Measurements from ENCODE around the gene FOS.
"Not testable (repeated sequence)": the region's sequence is repeated elsewhere in the genome, so short reads cannot be mapped to it uniquely, and the experiment has no call there.

The FOS gene

GRCh38 chr14:75306927-75307699 is 28.5 kb downstream of the FOS start:
- H3K27ac ChIP-seq, result no peak overlapping the region
- no peak overlapping the region for H3K4me3 ChIP-seq

DNA sequence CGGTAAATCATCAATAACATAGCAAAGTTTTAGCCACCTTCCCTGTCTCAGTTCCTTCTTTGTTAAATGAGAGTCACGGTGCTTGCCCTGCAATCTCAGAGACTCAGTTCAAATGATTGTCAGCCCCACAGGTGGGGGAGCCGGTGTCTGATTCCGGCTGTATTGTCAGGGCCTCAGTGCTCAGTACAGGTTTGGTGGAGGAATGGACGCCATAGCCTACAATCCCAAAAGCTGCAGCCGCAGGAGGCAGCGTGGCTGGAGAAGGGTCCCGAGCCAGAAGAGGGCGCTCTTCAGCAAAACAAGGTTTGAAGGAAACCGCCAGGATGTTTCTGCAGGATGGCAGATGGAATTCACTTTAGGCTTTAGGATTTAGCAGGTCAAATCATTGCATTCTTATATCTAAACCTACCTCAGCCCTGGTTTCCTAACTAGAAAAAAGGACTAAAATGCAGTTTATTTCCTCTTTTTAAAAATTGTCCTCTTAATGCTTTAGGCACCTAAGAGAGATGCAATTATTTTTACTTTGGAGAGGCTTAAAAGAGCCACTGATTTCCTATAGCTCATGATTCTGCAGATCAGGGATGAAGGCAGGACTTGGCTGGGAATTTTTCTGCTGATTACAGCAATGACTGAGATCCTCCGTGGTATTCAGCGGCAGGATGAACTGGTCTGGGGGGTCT is 29.2 kb downstream of the FOS start:
- H3K27ac ChIP-seq, result no peak overlapping the region
- no peak overlapping the region for H3K4me3 ChIP-seq

DNA sequence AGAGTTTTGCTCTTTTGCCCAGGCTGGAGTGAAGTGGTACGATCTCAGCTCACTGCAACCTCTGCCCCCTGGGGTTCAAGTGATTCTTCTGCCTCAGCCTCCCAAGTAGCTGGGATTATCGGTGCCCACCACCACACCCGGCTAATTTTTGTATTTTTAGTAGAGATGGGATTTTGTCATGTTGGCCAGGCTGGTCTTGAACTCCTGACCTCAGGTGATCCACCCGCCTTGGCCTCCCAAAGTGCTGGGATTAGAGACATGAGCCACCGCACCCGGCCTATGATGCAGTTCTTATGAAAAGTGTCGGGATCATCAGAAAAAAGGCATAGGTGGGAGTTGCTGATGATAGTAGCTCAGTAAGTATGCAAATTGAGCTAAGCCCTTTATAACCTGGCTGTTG is 30.4 kb downstream of the FOS start:
- not testable (repeated sequence) for H3K4me3 ChIP-seq, H3K27ac ChIP-seq

DNA sequence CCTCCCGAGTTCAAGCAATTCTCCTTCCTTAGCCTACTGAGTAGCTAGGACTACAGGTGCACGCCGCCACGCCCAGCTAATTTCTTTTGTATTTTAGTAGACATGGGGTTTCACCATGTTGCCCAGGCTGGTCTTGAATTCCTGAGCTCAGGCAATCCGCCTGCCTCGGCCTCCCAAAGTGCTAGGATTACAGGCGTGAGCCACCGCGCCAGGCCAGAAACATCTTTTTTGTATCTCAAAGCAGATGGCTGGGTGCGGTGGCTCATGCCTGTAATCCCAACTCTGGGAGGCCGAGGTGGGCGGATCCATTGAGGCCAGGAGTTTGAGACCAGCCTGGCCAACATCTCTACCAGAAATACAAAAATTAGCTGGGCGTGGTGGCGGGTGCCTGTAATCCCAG is 30.9 kb downstream of the FOS start:
- H3K27ac ChIP-seq, result peak overlapping the region in 3 of 21 experiments; percentile 12 to 72 (median 59)

GRCh38 chr14:75310295-75311111 is 31.9 kb downstream of the FOS start:
- Histone ChIP-seq H3K27ac (peak overlapping the region in 14 of 21 experiments; percentile 34 to 76 (median 66)), H3K4me3 (no peak overlapping the region)

More for the DNA sequence above, 30.9 kb downstream of the FOS start:
- not testable (repeated sequence) for H3K4me3 ChIP-seq

DNA sequence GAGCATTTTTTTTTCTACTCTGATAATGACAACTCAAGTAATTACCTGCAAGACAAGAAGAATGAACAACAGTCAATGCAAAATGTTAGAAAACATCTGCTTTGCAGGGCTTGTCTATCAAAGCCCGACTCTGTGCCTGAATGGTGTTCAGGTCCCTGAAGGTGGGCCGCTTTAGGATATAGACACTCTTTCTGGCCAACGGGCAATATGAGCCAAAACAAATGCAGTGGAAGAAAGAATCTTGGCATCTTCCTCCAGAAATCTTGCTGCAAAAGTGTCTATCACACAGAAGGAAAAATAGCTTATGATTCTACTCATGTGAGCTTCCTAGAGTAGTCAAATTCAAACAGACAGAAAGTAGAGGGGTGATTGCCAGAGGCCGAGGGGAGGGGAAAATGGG is 32.7 kb downstream of the FOS start:
- peak overlapping the region in 6 of 21 experiments; percentile 36 to 76 (median 62) for H3K27ac ChIP-seq
- H3K4me3 ChIP-seq, result no peak overlapping the region

GRCh38 chr14:75312341-75312740 is 33.7 kb downstream of the FOS start:
- Histone ChIP-seq H3K4me3 (no peak overlapping the region), H3K27ac (no peak overlapping the region)

GRCh38 chr14:75313294-75313693 is 34.7 kb downstream of the FOS start:
- Histone ChIP-seq H3K27ac (no peak overlapping the region), H3K4me3 (no peak overlapping the region)

DNA sequence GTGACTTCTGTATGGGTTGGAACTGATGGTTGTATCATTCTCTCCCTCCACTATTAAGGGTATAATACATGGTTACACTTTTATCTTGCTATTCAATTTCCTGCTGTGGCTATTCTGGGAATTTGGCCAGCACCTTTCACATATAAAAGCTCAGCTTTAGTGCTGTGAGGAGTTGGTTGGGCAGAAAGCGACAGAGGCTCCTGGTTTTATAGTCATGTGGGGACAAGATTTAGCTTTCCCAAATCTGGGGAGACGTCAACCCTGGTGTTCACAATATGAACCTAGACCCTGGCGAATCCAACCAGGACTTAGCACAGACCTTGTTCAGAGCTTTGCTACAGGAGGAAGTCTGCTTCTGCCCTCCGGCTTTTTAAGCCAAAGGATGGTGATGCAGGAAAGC is 36.5 kb downstream of the FOS start:
- Histone ChIP-seq H3K27ac (no peak overlapping the region), H3K4me3 (no peak overlapping the region)

DNA sequence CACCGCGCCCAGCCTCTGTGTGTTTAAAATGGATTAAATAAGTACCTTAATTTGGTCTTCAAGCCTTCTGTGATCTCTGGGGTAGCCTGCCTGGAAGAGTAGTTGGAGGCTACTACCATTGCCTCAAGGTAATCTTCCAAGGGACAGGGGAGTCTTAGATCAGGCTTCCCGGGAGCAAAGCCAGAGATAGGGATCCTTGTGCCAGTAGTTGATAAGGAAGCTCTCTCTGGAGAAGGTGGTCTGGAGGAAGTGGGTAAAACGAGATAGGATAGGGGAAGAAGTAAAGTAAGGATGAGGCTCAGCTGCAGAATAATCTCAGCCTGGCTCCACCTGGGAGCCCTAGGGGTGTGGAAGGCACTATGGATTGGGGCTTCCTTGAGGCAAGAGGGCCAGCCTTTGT is 38.5 kb downstream of the FOS start:
- H3K27ac ChIP-seq, result no peak overlapping the region
- H3K4me3 ChIP-seq, result no peak overlapping the region

DNA sequence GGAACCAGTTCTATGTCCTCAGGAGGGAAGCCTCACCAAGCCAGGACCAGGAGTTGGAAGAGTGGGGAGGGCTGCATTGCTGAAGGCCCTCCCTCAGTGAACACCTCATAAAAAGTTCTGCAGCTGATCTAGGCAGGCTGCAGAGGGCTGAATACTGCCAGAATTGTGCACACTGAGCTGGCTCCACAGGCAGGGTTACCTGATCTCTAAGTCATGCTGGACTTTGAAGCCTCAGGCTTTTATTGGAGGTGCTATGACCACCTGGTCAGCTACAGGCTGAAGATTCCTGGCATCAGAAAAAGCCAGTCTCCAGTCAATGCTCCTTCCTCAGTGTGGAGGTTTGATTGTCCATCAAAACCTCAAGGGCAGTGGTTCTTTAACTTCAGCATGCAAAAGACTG is 39.7 kb downstream of the FOS start:
- H3K27ac ChIP-seq, result no peak overlapping the region
- H3K4me3 ChIP-seq, result no peak overlapping the region

- Histone ChIP-seq H3K27ac (no peak overlapping the region), H3K4me3 (no peak overlapping the region)
Observed at GRCh38 chr14:75319021-75319420, 40.4 kb downstream of the FOS start.

GRCh38 chr14:75320196-75320595 is 41.6 kb downstream of the FOS start:
- H3K27ac ChIP-seq, result no peak overlapping the region
- no peak overlapping the region for H3K4me3 ChIP-seq

DNA sequence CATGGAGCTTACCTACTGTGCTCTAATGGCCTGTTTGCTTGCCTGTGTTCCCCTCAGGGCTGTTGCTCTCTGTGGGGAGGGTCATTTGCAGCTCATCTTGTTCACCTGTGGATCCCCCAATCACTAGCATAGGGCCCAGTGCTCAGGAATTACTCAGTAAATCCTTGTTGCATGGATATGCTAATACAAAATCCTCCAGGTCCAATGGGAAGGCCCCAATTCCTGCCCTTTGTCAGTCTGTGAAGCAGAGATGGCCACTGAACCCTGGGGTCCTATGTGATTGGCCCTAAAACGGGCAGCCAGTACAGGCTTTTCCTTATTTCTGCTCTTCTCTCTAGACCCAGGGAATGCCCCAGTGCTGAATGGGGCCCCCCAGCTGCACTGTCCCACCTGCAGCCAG is 44.1 kb downstream of the FOS start:
- Histone ChIP-seq H3K27ac (no peak overlapping the region), H3K4me3 (no peak overlapping the region)

GRCh38 chr14:75323571-75323970 is 44.9 kb downstream of the FOS start:
- H3K4me3 ChIP-seq, result no peak overlapping the region
- H3K27ac ChIP-seq, result peak overlapping the region in 1 of 21 experiments; percentile 64

- no peak overlapping the region for H3K4me3 ChIP-seq
- no peak overlapping the region for H3K27ac ChIP-seq
Observed at GRCh38 chr14:75328558-75329155, 50.0 kb downstream of the FOS start.

DNA sequence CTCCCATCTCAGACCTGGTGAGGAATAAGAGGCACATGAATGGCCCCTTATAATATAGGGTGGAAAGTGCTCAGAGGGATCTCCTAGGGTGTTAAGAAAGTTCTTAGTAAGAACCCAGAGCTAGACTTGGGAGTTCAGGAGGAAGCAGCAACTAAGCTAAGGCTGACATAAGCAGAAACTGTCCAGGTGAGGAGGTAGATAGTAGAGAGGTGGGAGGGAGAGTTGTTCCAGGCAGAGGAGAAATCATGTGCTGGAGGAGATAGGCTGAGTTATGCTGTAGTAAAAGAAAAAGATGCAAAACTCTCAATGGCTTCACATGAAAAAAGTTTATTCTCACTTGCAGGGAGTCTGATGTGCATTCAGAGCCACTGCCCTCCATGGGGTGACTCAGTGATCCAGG is 50.7 kb downstream of the FOS start:
- no peak overlapping the region for H3K4me3 ChIP-seq
- no peak overlapping the region for H3K27ac ChIP-seq

DNA sequence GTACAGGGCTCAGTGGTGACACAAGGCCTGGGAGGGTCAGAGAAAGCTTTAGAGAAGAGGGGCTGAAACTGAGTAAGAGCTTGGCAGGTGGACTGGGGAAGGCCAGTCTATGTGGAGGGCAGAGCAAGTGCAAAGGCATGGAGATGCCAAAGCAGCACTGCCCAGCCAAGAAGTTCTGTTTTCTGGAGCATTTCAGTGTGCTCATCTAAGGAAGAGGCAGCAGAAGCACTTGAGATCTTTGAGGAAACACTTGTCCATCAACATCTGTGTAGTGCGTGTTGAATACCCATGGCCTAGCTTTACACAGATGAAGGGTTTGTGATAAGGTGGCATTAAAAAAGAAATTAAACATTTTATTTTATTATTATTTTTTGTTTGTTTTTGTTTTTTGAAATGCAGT is 52.8 kb downstream of the FOS start:
- Histone ChIP-seq H3K27ac (no peak overlapping the region), H3K4me3 (no peak overlapping the region)

Measured in skin epidermis (tissue), 12 donors.